ENCODE data around the gene PPP3CA.
"Not testable (repeated sequence)": the region's sequence is repeated elsewhere in the genome, so short reads cannot be mapped to it uniquely, and the experiment has no call there.

Gene PPP3CA

GRCh38 chr4:101131058-101131457, 216.3 kb downstream of the PPP3CA start:
- not testable (repeated sequence) for DNase-seq

DNA sequence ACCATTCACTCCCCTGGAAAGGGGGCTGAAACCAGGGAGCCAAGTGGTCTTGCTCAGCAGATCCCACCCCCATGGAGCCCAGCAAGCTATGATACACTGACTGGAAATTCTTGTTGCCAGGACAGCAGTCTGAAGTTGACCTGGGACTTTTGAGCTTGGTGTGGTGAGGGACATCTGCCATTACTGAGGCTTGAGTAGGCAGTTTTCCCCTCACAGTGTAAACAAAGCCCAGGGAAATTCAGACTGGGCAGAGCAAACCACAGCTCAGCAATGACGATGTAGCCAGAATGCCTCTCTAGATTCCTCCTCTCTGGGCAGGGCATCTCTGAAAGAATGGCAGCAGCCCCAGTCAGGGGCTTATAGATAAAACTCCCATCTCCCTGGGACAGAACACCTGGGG, 218.4 kb downstream of the PPP3CA start:
- not testable (repeated sequence) for DNase-seq

DNA sequence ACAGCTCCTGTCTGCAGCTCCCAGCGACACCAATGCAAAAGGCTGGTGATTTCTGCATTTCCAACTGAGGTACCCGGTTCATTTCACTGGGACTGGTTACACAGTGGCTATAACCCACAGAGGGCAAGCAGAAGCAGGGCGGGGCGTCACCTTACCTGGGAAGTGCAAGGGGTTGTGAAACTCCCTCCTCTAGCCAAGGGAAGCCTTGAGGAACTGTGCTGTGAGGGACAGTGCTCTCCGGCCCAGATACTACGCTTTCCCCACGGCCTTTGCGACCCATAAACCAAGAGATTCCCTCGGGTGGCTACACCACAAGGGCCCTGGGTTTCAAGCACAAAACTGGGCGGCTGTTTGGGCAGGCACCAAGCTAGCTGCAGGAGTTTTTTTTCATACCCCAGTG, 218.9 kb downstream of the PPP3CA start:
- DNase-seq, result no peak

DNA sequence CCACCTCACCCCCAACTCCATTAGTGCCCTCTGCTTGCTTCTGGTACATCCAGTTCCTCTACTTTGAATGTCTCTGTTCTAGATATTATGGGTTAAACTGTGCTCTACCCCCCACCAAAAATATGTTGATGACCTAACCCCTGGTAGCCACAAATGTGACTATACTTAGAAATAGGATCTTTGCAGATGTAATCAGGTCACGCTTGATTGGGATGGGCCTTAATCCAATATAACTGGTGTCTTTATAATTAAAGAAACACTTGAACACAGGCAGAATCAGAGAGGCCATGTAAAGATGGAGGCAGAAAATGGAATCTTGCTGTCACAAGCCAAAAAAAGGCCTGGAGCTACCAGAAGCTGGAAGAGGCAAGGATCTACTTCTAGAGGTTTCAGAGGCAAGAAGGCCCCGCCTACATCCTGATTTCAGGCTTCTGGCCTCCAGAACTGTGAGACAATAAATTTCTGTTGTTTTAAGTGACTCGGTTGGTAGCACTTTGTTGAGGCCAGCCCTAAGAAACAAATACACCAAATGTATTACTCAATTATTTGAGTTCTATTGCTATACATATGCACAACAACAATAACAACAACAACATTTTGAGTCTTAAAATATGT, 220.0 kb downstream of the PPP3CA start:
- no peak for DNase-seq

DNA sequence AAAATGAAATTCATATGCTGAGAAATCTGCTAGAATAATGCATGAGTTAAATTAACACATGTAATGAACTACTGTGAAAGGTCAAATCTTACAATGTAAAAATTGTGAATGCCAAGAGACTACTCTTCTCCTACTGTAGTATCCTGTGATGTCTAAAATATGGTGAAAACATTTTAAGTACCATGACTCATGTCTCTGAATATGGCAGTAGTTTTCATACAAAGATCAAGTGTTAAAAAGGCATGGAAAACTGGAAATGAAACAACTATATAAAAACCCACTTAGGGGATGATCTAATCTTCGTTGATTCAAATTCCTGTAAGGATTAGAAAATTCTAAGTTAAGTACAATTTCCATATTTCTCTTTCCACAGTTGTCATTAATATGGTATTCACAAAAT, 221.3 kb downstream of the PPP3CA start:
- no peak for DNase-seq

DNA sequence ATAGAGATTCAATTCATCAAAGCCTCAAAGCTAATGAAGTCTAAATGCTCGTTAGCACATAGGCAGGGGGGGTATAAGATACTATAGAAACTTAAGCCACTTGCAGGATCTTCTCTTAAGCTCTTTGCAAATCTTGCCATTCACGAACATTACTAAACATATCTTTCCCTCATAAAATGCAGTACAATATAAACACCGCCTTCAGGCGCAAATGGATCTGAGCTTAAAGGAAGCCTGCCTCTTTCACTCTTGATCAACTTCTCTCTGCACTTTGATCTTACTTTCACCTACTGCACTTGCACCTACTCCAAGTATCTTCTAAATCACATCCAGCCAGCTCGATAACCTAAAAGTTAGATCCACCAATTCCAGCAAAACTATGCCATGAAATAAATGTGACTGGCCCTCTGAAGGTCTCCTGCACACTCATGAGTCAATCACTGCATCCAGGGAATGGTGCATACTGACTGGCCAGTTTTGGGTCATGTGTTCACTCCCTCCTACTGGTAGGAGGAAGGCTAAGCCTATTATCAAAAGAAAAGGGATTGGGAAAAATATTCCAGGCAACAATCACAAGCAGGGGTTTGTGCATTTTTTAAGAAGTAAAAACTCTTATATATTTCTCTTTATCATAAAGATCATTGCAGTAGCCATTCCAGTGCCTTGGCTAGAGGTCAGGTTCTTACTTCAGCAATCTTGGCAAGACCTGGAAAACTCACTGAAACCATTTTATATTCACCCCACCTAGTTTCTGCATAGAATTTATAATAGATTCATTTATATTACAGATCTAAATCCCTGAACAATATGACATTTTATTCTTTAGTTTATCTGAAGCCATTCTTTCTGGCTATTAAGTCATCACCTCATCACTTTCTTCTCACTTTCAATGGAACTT, 222.0 kb downstream of the PPP3CA start:
- no peak for DNase-seq

GRCh38 chr4:101123231-101123630, 224.1 kb downstream of the PPP3CA start:
- no peak for DNase-seq

DNA sequence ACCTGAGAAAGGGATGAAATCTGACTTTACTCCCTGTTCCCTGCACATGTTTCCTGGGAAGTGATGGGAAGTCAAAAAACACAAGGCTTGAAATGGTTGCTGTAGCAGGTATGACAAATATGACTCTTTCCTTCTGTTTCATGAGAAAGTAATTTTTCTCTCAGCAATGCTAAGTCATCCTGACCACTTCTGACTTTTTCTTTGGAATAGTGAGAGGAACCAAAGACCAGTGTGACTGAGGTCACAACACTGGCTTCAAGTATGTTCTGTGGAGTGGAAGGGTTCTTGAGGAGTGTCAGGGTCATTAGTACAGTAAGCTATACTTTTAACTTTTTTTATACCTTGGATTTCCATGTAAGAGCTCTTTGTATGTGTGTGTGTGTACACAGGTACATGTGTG, 225.3 kb downstream of the PPP3CA start:
- no peak for DNase-seq

DNA sequence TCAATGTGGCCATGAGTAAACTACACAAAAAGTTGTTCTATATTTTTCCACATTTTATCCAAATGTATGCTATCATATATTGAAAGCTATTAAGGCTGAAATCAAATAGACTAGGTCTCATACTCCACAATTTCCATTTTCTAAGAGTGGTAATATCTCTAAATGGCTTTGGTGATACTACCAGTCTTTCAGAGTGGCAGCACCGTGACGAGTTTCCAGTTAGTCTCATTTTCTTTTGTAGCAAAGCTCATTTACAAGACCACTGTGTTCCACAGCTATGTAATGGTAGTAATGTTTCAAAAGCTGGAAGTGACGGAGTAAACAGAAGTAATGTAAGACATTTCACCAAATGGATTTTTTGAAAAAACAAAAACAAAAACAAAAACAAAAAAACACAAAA, 228.2 kb downstream of the PPP3CA start:
- no peak for DNase-seq

- no peak for DNase-seq
These were observed 228.7 kb downstream of the PPP3CA start for GRCh38 chr4:101118617-101119016.

- DNase-seq, result no peak
These were observed 231.4 kb downstream of the PPP3CA start for GRCh38 chr4:101115887-101116286.

DNA sequence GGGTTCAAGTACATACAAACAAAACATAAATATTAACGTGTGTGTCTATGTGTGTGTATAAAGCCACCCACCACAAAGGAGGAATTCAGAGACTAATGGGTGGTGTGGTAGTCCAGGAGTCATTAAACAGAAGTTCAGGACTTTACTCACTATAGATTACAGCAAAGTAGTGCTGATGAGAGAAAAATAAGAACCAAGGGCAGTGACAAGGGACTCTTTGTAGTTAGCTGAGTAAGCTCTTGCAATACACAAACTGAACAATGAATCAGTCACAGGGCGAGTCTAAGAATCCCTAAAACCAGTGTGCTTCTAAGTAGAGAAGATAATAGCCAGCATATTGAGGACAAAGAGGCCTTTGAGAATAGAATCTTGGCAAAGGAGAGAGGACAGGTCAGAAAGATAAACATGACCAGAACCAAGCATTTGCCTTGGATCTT, 232.4 kb downstream of the PPP3CA start:
- no peak for DNase-seq

GRCh38 chr4:101104312-101105052, 242.8 kb downstream of the PPP3CA start:
- no peak for DNase-seq

DNA sequence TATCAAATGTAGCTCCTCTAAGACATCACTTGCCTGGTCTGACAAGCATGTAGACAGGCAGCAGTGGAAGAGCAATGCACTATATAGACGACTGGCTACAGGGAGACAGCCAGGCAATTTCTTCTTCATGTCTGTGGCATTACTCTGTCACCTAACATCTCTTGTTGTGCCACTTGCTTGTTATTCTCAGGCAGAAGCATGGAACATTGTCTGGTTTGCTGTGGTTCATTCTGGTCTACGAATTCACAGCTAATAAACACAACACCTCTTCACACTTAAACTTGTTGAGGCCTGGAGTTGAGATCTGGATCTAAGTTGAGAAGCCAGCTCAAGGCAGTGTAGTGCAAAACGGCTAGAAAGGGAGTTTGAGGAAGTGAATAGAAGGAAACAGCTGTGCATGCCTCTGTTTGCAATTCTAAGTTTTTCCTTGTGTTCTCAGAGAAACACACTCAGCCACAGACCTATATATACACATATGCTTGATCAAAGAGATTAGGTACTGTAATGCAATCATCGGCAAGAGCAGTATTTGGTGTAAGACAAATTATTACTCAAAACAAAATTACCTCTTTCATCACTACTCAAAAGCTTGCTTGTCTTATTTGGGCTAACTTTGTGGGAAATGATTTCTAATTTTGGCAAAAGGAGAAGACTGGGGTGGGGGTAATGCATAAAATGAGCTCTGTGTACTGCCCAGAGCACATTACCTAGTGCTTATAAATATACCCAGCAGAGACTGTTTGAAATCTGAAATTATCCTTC, 243.8 kb downstream of the PPP3CA start:
- DNase-seq, result peak; percentile 65

- DNase-seq, result no peak
These were observed 245.1 kb downstream of the PPP3CA start for GRCh38 chr4:101102114-101102742.

DNA sequence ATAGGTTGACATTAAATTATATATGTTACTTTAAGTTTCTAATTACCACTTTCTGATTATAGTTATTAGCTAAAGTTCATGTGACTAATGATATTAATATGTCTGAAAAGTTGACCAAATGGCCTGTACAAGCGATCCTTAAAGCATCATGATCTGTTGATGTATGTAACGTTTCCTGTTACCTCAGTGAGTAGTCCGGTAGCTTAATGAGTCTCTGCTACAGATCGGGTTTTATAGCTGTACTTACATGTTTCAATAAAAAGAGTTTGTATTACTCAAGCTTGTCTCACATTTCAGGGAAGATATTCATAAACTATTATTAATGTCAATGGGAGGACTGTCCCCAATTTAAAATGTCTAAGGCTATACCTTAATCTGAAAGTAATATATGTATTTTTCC, 246.3 kb downstream of the PPP3CA start:
- DNase-seq, result no peak

- DNase-seq, result no peak
These were observed 248.5 kb downstream of the PPP3CA start for GRCh38 chr4:101098666-101099400.

- not testable (repeated sequence) for DNase-seq
These were observed 254.7 kb downstream of the PPP3CA start for GRCh38 chr4:101092609-101093008.

- DNase-seq, result no peak
These were observed 258.2 kb downstream of the PPP3CA start for GRCh38 chr4:101089168-101089567.

- DNase-seq, result no peak
These were observed 260.3 kb downstream of the PPP3CA start for GRCh38 chr4:101086801-101087586.

DNA sequence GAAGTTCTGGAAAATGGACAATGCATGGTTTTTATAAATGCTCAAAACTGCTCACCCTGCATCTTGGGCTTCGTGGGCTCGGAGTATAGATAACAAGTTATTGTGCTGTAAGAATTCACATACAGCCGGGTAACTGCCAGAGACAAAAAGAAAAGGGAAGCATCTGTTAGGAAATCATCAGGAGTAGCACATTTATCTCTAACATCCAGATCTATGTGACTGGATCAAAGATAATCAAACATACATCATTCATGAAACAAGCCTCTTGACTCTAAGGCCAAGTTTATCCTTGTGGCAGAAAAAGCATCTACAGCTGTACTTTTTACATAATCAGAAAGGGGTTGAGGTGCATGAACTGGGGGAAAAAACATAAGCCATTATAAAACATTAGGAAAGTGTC, 264.2 kb downstream of the PPP3CA start:
- DNase-seq, result no peak
